PFSK-1 (cell line): Measurements from ENCODE around the gene STAM2.

Source experiments
- POLR2AphosphoS5 ChIP-seq: IDR thresholded peaks from 2 replicates; pipeline ENCODE4 v1.6.1; 2012; ENCODE audit warnings: low read depth, mild to moderate bottlenecking, control low read depth, low read length, moderate library complexity
- SIN3A ChIP-seq: IDR thresholded peaks from 2 replicates; pipeline ENCODE4 v1.6.1; 2012; ENCODE audit warnings: mild to moderate bottlenecking, low read length, moderate library complexity, borderline replicate concordance; ENCODE audit not compliant: insufficient read depth
- TAF1 ChIP-seq: IDR thresholded peaks from 2 replicates; pipeline ENCODE4 v1.6.1; 2012; ENCODE audit warnings: low read length, control low read depth, borderline replicate concordance; ENCODE audit not compliant: insufficient read depth

GRCh38 chr2:152165780-152166179, 9.8 kb downstream of the STAM2 start:
- no peak for TF ChIP-seq POLR2AphosphoS5
- TF ChIP-seq SIN3A: no peak
- no peak for TF ChIP-seq TAF1
